Germinal center (tissue), 1 donor: ENCODE results near the gene WDR93.

Experiments
- DNase-seq: peaks from one replicate; pipeline ENCODE4 v3.0.0; 2012; ENCODE audit warnings: mixed read lengths, low spot score

WDR93 gene

DNA sequence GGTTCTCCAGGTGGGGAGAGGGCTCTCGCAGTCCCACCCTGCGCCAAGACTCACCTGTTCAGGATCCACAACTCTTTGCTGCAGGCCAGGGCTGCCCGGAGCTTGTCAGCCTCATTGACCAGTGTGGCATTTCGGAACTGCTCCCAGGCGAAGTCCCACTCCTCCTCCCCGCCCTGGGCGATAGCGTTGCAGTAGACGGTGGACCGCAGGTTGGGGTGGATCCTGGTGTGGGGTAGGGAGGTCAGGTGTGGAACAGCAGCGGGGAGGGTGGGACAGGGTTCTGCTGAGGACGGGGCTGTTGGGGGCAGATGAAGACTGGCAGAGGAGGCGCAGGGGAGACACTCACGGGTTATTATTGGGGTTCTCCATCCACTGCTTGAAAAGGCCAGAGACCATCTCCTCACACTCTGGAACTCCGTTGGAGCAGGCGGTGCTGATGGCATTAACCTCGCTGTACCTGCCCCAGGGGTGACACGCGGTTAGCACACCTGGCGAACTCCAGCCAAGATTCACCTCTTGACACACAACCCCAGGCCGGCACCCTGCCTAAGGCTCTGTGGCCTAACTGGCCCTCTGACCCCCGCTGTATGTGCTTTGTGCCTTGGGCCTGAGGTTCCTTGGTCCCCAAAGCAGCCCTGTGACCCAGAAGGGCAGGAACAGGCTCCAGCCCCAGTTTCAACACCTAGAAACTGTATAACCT, 101.6 kb downstream of the WDR93 start:
- no peak for DNase-seq
